ENCODE results near the gene HSPBAP1.

The HSPBAP1 gene

GRCh38 chr3:122691195-122691594 lies 102.4 kb downstream of the HSPBAP1 start:
- TF ChIP-seq GATA2 (IDR thresholded peaks at IDR 0.05; ENCODE audit: low read depth, low read length) (no peak), GATA3 (IDR thresholded peaks at IDR 0.05; ENCODE audit: low read depth, low read length) (no peak)

- TF ChIP-seq GATA2 (IDR thresholded peaks at IDR 0.05; ENCODE audit: low read depth, low read length): no peak
- TF ChIP-seq GATA3 (IDR thresholded peaks at IDR 0.05; ENCODE audit: low read depth, low read length): no peak
These were observed 103.5 kb downstream of the HSPBAP1 start for GRCh38 chr3:122690096-122690495.
